COLO668 (cell line): ENCODE measurements around the gene HGFAC.
A peak's percentile ranks its signal among the peaks of the same experiment; 100 is the strongest.

ENCODE experiments used
- DNase-seq: peaks from one replicate; lab custom pipeline; 2025; ENCODE audit not compliant: unreplicated experiment; lab: John Stamatoyannopoulos, UW

HGFAC gene

DNA sequence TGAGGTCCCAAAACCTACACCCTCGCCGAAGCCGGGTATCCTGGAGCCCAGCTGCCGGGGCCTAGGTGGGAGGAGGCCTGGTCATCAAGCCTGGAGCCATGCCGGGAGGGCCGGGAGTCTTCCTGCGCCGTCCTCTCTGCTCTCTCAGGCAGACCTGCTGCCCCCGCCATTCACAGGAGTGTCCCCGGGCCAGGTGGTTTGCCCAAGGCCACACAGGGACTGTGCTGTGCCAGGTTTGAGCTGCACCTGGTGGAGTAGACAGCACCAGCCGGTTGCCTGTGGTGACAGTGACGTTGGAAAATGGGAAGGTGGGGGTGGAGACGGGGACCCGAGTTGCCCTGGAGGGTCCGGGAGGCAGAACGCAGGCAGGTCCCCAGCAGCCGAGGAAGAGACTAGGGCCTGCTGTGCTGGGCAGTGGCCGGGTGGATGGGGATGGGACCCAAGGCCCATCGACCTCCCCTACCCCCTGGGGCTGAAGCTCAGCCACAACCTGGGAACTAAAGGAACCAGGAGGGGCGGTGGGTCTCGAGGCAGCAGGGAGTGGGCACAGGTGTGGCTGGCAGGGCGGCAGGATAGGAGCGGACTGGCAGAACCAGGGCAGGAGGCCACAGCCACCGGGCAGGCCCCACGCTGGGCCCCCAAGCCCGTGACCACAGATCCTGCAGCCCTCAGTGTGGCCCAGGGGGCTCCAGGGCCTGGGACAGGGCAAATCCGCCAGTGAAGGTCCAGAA, 30.8 kb downstream of the HGFAC start:
- DNase-seq, result peak; percentile 78

DNA sequence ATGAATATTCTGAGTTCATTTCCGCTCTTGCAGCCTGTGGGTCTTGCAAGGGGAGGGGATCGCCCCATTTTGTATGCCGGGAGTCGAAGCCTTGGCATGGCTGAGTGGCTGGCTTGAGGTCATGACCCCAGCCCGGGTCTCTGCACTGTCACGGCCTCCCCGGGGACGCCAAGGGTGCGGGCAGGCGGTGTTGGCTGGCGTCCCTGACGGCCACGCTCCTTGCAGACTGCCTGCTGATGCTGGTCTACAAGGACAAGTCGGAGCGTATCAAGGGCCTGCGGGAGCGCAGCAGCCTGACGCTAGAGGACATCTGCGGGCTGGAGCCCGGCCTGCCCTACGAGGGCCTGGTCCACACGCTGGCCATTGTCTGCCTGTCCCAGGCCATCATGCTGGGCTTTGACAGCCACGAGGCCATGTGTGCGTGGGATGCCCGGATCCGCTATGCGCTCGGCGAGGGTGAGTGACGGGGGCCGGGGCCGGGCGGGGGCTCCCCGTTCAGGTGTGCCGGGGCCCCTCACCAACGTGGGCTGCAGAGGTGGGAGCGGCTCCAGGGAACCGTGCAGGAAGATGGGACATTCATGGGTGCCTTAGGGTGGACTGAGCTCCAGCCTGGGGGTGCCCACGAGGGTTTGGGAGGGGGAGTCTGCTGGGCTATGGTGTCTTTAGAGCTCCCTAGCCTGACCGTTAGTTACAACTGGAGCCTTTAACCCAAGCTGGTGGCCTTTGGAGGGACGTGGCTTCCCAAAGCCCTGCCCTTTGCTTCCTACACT, 31.6 kb downstream of the HGFAC start:
- no peak for DNase-seq

DNA sequence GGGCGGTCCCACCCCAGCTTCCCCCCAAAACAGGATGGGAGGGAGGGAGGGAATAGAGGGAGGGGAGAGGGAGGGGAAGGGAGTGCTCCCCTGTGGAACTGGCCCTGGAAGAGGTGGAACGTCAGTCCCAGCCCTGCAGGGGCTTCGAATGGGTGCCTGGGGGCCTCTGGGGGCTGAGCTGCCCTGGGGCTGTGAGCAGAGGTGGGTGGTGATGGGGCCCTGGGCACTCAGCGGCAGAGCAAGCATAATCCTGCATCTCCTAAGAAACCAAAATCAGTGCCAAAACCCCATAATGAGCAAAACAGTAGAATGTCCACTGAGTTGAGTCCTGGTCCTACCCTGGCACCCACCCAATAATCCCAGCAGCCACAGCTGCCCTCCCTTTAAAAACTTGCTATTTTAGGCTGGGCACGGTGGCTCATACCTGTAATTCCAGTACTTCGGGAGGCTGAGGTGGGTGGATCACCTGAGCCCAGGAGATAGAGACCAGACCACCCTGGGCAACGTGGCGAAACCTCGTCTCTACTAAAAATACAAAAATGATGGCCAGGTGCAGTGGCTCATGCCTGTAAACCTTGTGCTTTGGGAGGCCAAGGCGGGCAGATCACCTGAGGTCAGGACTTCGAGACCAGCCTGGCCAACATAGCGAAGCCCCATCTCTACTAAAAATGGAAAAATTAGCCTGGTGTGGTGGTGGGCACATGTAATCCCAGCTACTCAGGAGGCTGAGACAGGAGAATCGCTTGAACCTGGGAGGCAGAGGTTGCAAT, 32.4 kb downstream of the HGFAC start:
- DNase-seq, result no peak

DNA sequence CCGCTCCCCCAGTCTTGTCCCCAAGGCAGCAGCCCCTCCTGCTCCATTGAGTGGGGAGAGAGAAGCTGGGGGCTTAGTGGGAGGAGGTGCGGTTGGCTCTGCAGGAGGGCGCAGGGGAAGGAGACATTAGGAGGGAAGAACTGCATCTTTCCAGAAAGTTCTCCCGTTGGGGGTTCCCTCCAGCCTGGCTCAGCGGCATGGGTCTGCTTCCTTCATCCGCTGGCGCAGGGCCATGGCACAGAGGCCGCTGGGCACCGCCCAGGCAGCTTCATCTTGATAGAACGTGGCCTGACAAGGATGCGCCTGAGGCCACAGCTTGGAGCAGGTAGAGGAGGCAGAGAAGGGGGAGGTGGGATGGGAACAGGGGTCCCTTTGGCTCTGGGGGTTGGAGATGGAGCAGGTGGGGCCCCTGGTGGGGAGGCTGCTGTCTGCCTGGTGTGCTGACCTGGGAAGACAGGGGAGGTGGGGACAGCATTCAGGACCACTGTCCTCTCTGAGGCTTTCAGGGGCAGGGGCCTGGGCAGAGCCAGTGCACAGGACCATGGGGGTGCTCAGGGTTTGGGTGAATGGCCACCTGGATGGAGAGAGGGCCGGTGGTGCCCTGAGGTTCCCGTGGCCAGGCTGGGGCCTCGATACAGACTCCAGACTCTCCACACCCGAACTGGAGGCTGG, 33.4 kb downstream of the HGFAC start:
- no peak for DNase-seq

DNA sequence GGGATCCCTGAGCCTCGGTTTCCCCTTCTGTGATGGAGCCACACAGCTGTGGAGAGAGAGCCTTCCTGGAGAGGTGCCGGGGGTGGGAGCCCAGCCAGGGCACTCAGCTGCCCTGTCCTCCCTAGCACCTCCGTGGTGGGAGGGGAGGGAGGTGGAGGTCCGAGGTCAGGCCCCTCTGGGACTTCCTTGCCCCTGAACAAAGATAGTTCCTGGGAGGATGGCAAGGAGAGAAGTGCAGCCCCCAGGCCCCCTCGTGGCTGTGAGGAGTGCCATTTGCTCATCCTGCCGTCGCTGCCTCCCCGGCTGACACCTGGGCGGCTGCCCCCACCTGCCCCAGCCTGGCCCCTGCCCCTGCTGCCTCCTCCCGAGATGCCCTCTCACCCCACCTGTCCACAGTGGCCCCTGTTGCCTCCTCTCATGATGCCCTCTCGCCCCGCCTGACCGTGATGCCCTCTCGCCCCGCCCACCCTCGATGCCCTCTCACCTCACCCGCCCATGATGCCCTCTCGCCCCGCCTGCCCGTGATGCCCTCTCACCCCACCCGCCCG, 34.0 kb downstream of the HGFAC start:
- no peak for DNase-seq

DNA sequence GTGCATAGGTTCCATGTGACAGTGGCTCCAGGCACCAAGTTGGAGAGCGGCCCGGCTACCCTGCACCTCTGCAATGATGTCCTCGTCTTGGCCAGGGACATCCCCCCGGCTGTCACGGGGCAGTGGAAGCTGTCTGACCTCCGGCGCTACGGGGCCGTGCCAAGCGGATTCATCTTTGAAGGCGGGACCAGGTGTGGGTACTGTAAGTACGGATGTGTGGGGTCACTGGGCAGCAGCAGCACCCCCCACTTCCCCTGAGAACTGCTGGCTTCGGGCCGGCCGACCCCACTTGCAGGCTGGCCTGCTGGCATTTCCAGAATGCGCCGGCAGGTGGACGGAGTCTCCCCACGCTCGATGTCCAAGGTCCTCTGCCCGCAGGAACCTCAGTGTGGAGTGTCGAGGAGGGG, 34.6 kb downstream of the HGFAC start:
- no peak for DNase-seq

DNA sequence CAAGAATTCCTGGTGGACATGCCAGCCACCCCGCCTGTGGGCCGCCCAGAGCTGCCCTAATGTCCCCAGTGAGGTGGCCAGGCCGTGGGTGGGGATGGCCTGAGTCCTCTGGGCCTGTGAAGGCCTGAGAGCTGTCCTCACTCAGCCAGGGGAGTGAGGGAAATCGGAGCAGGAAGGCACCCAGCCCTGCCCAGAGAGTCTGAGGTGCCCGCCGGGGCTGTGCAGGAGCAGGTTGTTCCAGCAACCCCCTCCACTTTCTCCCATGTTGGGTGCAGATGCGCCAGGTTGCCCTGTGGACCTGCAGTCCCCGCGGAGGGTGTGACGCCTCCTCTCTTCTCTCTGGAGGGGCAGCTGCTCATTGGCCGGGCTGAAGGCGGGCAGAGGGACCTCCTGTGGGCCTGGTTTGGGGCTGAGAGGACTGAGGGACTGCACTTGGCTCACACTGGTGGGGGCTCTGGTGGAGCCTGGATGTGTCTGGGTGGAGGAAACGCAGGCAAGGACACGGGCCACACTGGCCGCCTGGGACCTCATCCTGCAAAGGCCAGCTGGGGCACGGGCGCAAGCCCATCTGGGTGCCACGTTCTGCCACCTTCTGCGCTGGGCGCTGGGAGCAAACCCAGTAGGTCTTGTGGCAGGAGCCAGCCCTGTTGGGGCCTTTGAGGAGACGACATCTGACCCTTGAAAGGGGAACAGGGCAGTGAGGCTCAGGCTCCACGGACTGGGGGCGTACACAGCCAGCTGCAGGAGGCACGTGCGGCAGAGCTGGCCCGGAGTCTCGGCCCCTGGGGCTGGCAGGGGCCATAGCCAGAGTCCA, 35.4 kb downstream of the HGFAC start:
- DNase-seq, result no peak

DNA sequence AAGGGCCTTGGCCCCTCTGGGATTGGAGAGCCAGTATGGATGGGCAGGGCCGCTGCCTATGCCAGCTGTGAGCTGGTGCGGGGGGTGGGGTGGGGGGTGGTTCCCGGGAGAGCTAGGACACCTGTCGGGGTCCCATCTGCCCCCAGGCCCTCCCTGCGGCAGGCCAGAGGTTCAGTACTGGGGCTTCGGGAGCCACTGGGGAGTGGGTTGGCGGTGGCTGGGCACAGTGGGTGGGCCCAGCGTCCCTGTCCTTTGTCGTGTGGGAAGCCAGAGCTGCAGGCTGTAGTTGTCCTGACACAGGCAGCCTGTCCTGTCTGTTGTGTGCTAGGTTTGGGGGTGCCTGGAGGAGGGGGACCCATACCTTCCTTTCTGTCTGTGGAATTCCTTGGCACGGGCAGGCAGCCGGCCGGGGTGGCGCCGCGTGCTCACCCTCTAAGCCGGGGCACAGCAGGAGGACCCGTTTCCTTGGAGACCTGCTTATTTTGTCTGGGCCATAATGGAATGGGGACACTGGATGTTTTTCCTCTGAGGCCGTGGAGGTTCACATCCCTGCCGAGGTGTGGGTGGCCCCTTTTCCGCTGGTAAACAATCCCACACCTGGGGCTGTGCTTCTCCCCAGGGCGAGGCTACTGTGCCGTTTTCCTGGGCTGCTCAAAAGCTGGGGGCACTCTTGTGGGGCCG, 36.1 kb downstream of the HGFAC start:
- peak; percentile 44 for DNase-seq

DNA sequence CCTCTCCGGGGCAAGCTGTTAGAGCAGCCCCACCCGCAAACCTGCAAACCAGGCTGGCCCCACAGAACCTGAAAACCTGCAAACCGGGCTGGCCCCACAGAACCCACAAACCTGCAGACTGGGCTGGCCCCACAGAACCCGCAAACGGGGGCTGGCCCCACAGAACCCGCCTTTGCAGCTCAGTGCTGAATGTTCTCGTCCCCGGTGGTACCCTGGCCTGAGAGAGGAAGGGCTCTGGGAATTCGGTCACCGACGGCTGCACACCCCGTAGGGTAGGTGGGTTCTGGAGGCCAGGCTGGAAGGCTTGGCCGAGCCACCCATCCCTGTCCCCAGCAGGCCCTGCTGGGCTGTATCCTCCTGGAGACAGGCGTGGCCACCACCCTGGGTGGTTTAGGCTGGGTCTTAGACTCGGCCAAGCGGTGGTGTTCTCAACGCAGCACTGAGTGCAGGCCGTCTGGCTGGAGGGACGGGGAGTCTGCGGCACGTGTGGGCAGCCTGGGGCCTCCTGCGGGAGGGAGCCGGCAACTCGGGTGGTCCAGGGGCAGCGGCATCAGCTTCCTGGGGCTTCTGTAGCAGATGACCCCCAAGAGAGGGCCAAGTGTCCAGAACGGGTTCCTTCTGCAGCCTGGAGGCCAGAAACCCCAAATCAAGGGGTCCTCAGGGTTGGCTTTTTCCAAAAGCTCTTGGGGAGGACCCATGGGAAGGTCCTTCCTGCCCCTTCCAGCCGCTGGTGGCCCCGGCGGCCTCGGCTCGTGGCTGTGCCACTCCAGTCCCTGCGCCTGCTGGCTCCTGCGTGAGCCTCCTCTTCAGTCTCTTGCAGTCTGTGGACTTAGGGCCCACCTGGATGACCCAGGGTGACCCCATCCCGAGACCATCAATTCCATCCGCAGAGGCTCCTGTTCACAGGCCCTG, 36.9 kb downstream of the HGFAC start:
- no peak for DNase-seq

DNA sequence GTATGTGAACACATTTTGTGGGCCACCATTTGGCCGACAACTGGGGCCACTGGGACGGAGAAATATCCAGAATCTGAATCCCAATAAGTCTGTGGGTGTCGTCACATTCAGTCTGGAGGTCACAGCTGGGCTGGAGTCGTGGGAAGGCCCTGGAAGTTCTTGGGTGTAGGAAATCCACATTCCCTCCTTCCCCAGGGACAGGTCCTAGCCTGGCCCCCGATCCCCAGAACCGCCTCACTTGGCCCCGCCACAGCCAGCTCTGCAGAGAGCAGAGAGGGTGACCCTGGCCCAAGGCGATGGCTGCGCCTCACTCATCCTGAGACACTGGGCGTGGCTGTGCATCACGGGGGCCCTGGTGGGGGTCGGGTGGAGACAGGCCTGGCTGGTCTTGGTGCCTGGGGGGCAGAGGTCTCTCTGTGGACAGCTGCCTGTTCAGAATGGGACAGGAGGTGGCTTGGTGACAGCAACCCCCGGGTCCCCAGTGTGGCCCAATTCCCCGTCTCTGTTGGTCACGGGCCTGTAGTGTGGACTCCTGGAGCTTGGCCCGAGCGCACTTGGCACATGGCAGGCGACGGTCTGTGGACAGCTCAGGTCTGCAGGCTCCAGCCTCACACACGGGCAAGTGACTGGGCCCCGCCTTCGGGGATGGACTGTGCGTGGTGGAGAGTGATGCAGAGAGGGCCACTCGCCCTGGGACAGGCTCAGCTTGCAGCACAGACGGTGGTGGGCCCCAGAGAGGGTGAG, 37.8 kb downstream of the HGFAC start:
- DNase-seq, result no peak

DNA sequence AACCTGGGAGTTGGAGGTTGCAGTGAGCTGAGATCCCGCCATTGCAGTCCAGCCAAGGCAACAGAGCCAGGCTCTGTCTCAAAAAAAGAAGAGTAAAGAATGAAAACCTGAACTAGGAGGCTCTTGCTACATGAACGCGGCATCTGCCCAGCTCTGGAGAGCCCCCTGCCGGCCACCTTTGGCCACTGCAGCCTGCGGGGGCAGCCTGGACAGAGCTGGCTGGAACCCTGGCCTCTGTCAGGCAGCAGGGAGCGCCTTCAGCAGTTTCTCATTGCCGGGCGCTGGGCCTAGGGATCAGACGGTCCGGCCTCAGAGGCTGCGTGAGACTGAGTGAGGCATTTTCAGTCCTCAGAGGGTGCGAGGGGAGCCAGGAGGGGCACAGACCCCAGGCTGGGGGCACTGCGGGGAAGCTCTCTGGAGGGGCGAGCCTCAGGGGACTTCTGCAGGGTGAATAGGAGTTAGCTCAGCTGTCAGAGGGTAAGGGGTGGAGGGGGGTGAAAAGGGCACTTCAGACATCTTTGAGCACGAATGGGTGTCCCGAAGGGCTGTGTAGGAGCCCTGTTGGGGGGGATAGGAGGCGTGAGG, 38.9 kb downstream of the HGFAC start:
- peak; percentile 68 for DNase-seq

DNA sequence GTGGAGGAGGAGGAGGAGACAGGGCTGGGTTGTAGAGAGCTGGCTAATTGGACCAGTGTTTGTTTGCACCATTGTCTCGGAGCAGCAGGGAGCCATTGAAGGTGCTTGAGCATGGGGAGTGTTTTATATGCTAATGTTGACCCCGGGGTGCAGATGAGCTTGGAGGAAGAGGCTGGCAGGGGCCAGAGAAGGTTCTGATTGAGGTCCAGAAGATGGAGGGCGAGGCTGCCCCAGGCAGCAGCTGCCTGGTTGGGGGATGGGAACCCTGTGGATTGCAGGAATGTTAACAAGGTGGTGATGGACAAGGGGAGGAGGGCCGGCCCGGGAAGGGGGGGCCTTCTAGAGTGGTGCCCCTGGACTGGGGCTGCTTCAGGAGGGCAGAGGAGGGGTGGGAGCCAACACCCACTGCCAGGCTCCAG, 39.4 kb downstream of the HGFAC start:
- peak; percentile 27 for DNase-seq

DNA sequence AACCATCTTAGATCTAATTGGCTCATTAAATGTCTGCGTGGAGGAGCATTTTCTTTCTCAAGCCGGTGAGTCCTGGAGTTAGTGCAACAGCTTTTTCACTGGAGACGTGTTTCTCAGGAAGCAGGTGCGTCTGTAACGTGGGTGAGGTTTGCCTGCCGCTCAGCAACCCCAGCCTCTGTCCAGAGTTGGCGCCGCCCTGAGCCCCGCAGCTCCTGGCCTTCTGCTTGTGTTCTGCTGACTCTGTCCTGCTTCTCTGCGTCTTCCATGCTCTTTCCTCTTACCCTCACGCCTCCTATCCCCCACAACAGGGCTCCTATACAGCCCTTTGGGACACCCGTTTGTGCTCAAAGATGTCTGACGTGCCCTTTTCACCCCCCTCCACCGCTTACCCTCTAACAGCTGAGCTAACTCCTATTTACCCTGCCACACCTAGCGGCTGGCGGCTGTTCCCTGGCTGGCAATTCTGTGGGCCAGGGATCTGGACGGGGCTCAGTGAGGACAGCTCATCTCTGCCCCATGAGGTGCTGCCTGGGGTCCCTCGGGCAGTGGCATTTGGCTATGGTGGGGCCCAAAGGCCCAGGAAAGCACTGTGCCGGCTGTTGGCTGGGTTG, 40.1 kb downstream of the HGFAC start:
- DNase-seq, result peak; percentile 66

DNA sequence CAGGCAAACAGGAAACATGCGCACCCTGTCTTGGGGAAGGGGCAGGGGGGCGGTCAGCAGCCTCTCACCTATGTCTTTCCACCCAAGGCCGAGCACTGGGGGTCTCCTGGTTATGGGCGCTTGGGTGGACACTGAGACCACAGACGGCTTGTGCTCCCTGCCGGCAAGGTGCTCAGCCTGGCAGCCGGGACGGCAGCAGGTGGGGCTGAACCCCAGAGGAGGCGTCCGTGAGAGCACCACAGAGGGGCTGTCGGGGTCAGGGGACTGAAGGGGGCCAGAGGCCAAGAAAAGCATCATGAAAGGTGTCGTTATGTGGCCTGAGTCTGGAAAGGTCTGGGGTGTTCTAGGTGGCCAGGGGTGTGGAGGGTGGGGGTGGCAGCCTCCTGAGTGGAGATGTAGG, 40.9 kb downstream of the HGFAC start:
- DNase-seq, result no peak

DNA sequence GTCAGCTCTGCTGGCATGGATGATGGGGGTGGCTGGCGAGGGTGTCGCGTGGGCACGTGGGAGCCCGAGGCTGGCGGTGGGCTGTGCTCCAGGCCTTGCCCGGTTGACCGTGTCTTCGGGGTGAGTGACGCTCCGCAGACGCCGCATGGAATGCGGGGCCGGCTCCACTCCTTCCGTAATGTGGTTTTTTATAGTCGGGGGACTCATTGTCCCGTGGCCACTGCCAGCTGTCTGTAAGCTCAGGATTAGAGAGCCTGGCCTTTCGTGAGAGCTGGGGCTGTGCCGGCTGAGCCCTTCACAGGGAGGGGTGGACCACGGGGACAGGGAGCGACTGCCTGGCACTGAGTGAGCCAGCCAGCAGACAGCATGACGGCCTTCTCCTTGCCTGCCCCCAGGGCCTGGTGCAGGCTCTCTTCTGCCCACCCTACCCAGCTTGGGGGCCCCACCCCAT, 41.7 kb downstream of the HGFAC start:
- peak; percentile 15 for DNase-seq

DNA sequence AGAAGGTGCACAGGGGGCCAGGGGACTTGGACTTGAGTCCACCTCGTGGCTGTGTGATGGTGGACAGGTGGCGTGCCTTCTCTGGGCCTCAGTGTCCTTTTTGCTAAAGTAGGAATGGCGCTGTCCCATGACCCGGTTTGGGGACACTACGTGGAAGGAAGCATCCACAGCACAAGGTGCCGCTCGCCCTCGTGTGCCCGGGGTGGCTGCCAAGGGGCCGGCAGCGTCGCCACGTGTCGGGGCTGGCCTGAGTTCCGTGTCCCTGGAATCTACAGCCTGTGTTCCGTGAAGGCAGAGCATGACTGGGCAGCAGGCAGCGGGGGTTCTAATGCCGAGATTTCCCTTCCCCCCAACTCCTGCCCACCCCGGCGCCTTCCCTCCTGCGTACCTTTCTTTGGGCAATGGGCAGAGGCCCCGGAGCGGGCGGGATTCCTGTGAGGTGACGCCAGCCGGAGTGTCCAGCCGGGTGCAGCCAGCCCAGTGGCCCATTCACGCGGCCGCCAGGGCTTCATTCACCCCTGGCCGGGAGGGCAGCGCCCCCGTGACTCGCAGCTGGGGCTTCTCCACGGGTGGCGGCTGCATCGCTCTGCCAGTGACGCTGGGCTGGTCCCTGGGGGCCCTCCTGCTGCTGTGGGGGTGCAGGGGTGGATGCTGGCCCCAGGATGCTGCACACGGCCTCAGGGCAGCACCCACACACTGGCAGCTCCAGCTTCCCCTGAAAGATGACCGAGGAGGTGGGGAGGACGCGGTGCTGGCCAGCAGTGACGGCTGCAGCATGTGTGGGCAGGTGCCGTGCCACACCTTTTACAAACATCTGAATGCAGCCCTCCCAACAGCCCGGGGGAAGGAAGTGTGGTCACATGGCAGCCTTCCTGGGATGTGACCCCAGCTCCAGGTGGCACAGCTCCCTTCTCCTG, 42.5 kb downstream of the HGFAC start:
- peak; percentile 87 for DNase-seq
